Mesendoderm (in vitro differentiated cells): Measurements from ENCODE around the gene MBD3L5.

ENCODE experiments used
- DNase-seq: peaks from one replicate; pipeline ENCODE4 v3.0.0; 2013
- H2AK5ac ChIP-seq: 2 replicates; pipeline ENCODE4 v1.6.1; 2013; ENCODE audit warnings: low read length, inconsistent platforms
- H2BK120ac ChIP-seq: 2 replicates; pipeline ENCODE4 v1.6.1; 2013; ENCODE audit warnings: low read depth, mild to moderate bottlenecking, low read length, moderate library complexity, mixed read lengths
- H2BK15ac ChIP-seq: replicated peaks from 2 replicates; pipeline ENCODE4 v1.6.1; 2013; ENCODE audit warnings: low read depth, mild to moderate bottlenecking, moderate library complexity
- H2BK5ac ChIP-seq: 2 replicates; pipeline ENCODE4 v1.6.1; 2013; ENCODE audit warnings: low read length, inconsistent platforms
- H3K18ac ChIP-seq: 2 replicates; pipeline ENCODE4 v1.6.1; 2013; ENCODE audit warnings: mild to moderate bottlenecking, low read length, mixed read lengths
- H3K23ac ChIP-seq: one replicate; pipeline ENCODE4 v1.6.1; 2013; ENCODE audit warnings: low read length
- H3K27ac ChIP-seq: 2 replicates; pipeline ENCODE4 v1.5.1; 2013; ENCODE audit warnings: low read depth, mild to moderate bottlenecking, inconsistent platforms, low read length, moderate library complexity
- H3K27me3 ChIP-seq: 2 replicates; pipeline ENCODE4 v1.6.1; 2013; ENCODE audit warnings: low read length, control low read depth, mild to moderate bottlenecking, inconsistent platforms; ENCODE audit not compliant: insufficient read depth, poor library complexity
- H3K36me3 ChIP-seq: 2 replicates; pipeline ENCODE4 v1.6.1; 2013; ENCODE audit warnings: low read length, inconsistent platforms; ENCODE audit not compliant: control insufficient read depth, insufficient read depth
- H3K4ac ChIP-seq: one replicate; pipeline ENCODE4 v1.6.1; 2013; ENCODE audit warnings: low read depth, mild to moderate bottlenecking, low read length, moderate library complexity
- H3K4me1 ChIP-seq: 2 replicates; pipeline ENCODE4 v1.6.1; 2013; ENCODE audit warnings: low read depth, low read length, inconsistent platforms; ENCODE audit not compliant: control insufficient read depth
- H3K4me2 ChIP-seq: 2 replicates; pipeline ENCODE4 v1.6.1; 2013; ENCODE audit warnings: low read length
- H3K4me3 ChIP-seq: 2 replicates; pipeline ENCODE4 v1.5.1; 2013; ENCODE audit warnings: mild to moderate bottlenecking, low read length
- H3K56ac ChIP-seq: one replicate; pipeline ENCODE4 v1.6.1; 2013; ENCODE audit warnings: low read length
- H3K79me1 ChIP-seq: 2 replicates; pipeline ENCODE4 v1.6.1; 2013; ENCODE audit warnings: low read length, inconsistent platforms
- H3K79me2 ChIP-seq: 2 replicates; pipeline ENCODE4 v1.6.1; 2013; ENCODE audit warnings: mild to moderate bottlenecking, low read length; ENCODE audit not compliant: control insufficient read depth, insufficient read depth
- H3K9ac ChIP-seq: 2 replicates; pipeline ENCODE4 v1.6.1; 2013; ENCODE audit warnings: low read length, inconsistent platforms
- H4K5ac ChIP-seq: one replicate; pipeline ENCODE4 v1.6.1; 2013; ENCODE audit warnings: low read length
- H4K8ac ChIP-seq: one replicate; pipeline ENCODE4 v1.6.1; 2013; ENCODE audit warnings: low read depth, mild to moderate bottlenecking, control low read depth, low read length, moderate library complexity
- WGBS: extraction: QIAGEN DNeasy Blood & Tissue Kit; methylation state at CpG from one replicate; pipeline ENCODE4 v1.1.7; 2013; ENCODE audit warnings: low lambda C conversion rate, missing lambda C conversion rate; ENCODE audit not compliant: insufficient coverage; ENCODE audit errors: extremely low coverage; 5-methylcytosine and 5-hydroxymethylcytosine counted together

MBD3L5 gene

GRCh38 chr19:7006135-7006704, 24.2 kb upstream of the MBD3L5 start:
- Histone ChIP-seq H3K79me2 (no peaks in the 10 kb centered on the region), H2BK15ac (no peak overlapping the region), H3K56ac (no peak overlapping the region), H2BK120ac (no peak overlapping the region), H3K4me2 (no peak overlapping the region), H3K27me3 (no peaks in the 10 kb centered on the region), H2AK5ac (no peak overlapping the region), H3K23ac (no peak overlapping the region), H3K4me1 (no peaks in the 10 kb centered on the region), H4K5ac (no peak overlapping the region), H3K4ac (no peak overlapping the region), H3K36me3 (no peaks in the 10 kb centered on the region), H3K18ac (no peak overlapping the region), H4K8ac (no peak overlapping the region), H3K79me1 (no peaks in the 10 kb centered on the region), H2BK5ac (no peak overlapping the region), H3K9ac (no peak overlapping the region), H3K4me3 (no peak overlapping the region), H3K27ac (no peak overlapping the region)
- WGBS, result no CpG with 5 or more reads among the region's 11 CpGs
- no peak for DNase-seq

GRCh38 chr19:7007859-7008258, 22.5 kb upstream of the MBD3L5 start:
- H2BK5ac ChIP-seq, result no peak overlapping the region
- no peak overlapping the region for H3K27ac ChIP-seq
- H3K56ac ChIP-seq, result no peak overlapping the region
- H2BK15ac ChIP-seq, result no peak overlapping the region
- no peak overlapping the region for H3K4me3 ChIP-seq
- DNase-seq, result no peak
- H3K18ac ChIP-seq, result no peak overlapping the region
- no peak overlapping the region for H4K8ac ChIP-seq
- no peaks in the 10 kb centered on the region for H3K79me1 ChIP-seq
- H3K27me3 ChIP-seq, result no peaks in the 10 kb centered on the region
- H3K4ac ChIP-seq, result no peak overlapping the region
- H3K23ac ChIP-seq, result no peak overlapping the region
- no peak overlapping the region for H3K4me2 ChIP-seq
- H3K4me1 ChIP-seq, result no peaks in the 10 kb centered on the region
- no peak overlapping the region for H2AK5ac ChIP-seq
- H3K9ac ChIP-seq, result no peak overlapping the region
- WGBS, result no CpG with 5 or more reads among the region's 4 CpGs
- H4K5ac ChIP-seq, result no peak overlapping the region
- no peaks in the 10 kb centered on the region for H3K36me3 ChIP-seq
- no peaks in the 10 kb centered on the region for H3K79me2 ChIP-seq
- no peak overlapping the region for H2BK120ac ChIP-seq

GRCh38 chr19:7010722-7011593, 19.4 kb upstream of the MBD3L5 start:
- H3K56ac ChIP-seq, result no peak overlapping the region
- no peaks in the 10 kb centered on the region for H3K27me3 ChIP-seq
- no peaks in the 10 kb centered on the region for H3K79me1 ChIP-seq
- no peak overlapping the region for H2BK15ac ChIP-seq
- no peak overlapping the region for H2AK5ac ChIP-seq
- no peaks in the 10 kb centered on the region for H3K4me1 ChIP-seq
- no peak overlapping the region for H3K23ac ChIP-seq
- WGBS, result no CpG with 5 or more reads among the region's 12 CpGs
- no peak overlapping the region for H3K4me3 ChIP-seq
- H3K18ac ChIP-seq, result no peak overlapping the region
- no peaks in the 10 kb centered on the region for H3K36me3 ChIP-seq
- no peak overlapping the region for H2BK5ac ChIP-seq
- no peak overlapping the region for H3K4ac ChIP-seq
- H4K5ac ChIP-seq, result no peak overlapping the region
- no peaks in the 10 kb centered on the region for H3K79me2 ChIP-seq
- no peak overlapping the region for H3K4me2 ChIP-seq
- H4K8ac ChIP-seq, result no peak overlapping the region
- DNase-seq, result no peak
- H3K9ac ChIP-seq, result no peak overlapping the region
- no peak overlapping the region for H3K27ac ChIP-seq
- H2BK120ac ChIP-seq, result no peak overlapping the region

- Histone ChIP-seq H2BK120ac (no peak overlapping the region), H3K36me3 (no peaks in the 10 kb centered on the region), H3K56ac (no peak overlapping the region), H3K9ac (no peak overlapping the region), H3K27ac (no peak overlapping the region), H3K23ac (no peak overlapping the region), H3K18ac (no peak overlapping the region), H3K4me1 (no peaks in the 10 kb centered on the region), H3K79me1 (no peaks in the 10 kb centered on the region), H4K8ac (no peak overlapping the region), H3K4me3 (no peak overlapping the region), H3K79me2 (no peaks in the 10 kb centered on the region), H2BK15ac (no peak overlapping the region), H3K27me3 (no peaks in the 10 kb centered on the region), H2BK5ac (no peak overlapping the region), H3K4me2 (no peak overlapping the region), H2AK5ac (no peak overlapping the region), H3K4ac (no peak overlapping the region), H4K5ac (no peak overlapping the region)
- WGBS, result no CpG with 5 or more reads among the region's 4 CpGs
- no peak for DNase-seq
Observed at GRCh38 chr19:7013678-7014077, 16.7 kb upstream of the MBD3L5 start.

GRCh38 chr19:7018828-7019227, 11.6 kb upstream of the MBD3L5 start:
- Histone ChIP-seq H3K4me1 (no peaks in the 10 kb centered on the region), H3K27ac (no peak overlapping the region), H2BK15ac (no peak overlapping the region), H3K36me3 (no peaks in the 10 kb centered on the region), H3K4ac (no peak overlapping the region), H2BK120ac (no peak overlapping the region), H2BK5ac (no peak overlapping the region), H3K9ac (no peak overlapping the region), H3K4me3 (no peak overlapping the region), H4K5ac (no peak overlapping the region), H3K4me2 (no peak overlapping the region), H3K79me2 (no peaks in the 10 kb centered on the region), H4K8ac (no peak overlapping the region), H3K23ac (no peak overlapping the region), H3K79me1 (no peaks in the 10 kb centered on the region), H3K27me3 (no peaks in the 10 kb centered on the region), H3K18ac (no peak overlapping the region), H2AK5ac (no peak overlapping the region), H3K56ac (no peak overlapping the region)
- no peak for DNase-seq
- WGBS, result no CpG with 5 or more reads among the region's 6 CpGs
